ENCODE measurements around the gene CACNA2D2.

Gene CACNA2D2

GRCh38 chr3:50419595-50420370 lies 83.7 kb downstream of the CACNA2D2 start:
- DNase-seq, result no peak

- no peak for DNase-seq
These were observed 84.6 kb downstream of the CACNA2D2 start for GRCh38 chr3:50418850-50419249.

- no peak for DNase-seq
These were observed 85.8 kb downstream of the CACNA2D2 start for GRCh38 chr3:50417637-50418033.

- no peak for DNase-seq
These were observed 86.4 kb downstream of the CACNA2D2 start for GRCh38 chr3:50416736-50417636.

- no peak for DNase-seq
These were observed 87.6 kb downstream of the CACNA2D2 start for GRCh38 chr3:50415816-50416215.

- no peak for DNase-seq
These were observed 88.4 kb downstream of the CACNA2D2 start for GRCh38 chr3:50415061-50415460.

- DNase-seq, result no peak
These were observed 88.8 kb downstream of the CACNA2D2 start for GRCh38 chr3:50414616-50415015.

GRCh38 chr3:50412231-50412754 lies 91.1 kb downstream of the CACNA2D2 start:
- DNase-seq, result no peak

GRCh38 chr3:50411229-50411628 lies 92.2 kb downstream of the CACNA2D2 start:
- no peak for DNase-seq

GRCh38 chr3:50410608-50411139 lies 92.8 kb downstream of the CACNA2D2 start:
- no peak for DNase-seq

- DNase-seq, result no peak
These were observed 93.2 kb downstream of the CACNA2D2 start for GRCh38 chr3:50410185-50410584.

- DNase-seq, result no peak
These were observed 94.9 kb downstream of the CACNA2D2 start for GRCh38 chr3:50408443-50408944.

GRCh38 chr3:50406487-50406886 lies 96.9 kb downstream of the CACNA2D2 start:
- DNase-seq, result no peak

GRCh38 chr3:50405249-50405648 lies 98.2 kb downstream of the CACNA2D2 start:
- no peak for DNase-seq

- no peak for DNase-seq
These were observed 101.3 kb downstream of the CACNA2D2 start for GRCh38 chr3:50401978-50402595.

- no peak for DNase-seq
These were observed 106.9 kb downstream of the CACNA2D2 start for GRCh38 chr3:50396502-50396901.

GRCh38 chr3:50395070-50395860 lies 108.2 kb downstream of the CACNA2D2 start:
- DNase-seq, result no peak

GRCh38 chr3:50393061-50393460 lies 110.4 kb downstream of the CACNA2D2 start:
- DNase-seq, result no peak

- DNase-seq, result no peak
These were observed 111.2 kb downstream of the CACNA2D2 start for GRCh38 chr3:50392101-50392715.

GRCh38 chr3:50390508-50391224 lies 112.8 kb downstream of the CACNA2D2 start:
- DNase-seq, result no peak

- DNase-seq, result no peak
These were observed 114.0 kb downstream of the CACNA2D2 start for GRCh38 chr3:50389414-50389767.

Data from NCI-H2029 (cell line).